ENCODE data around the gene TESK2. TPM values are rescaled to one million over a fixed set of nuclear protein-coding genes. Genes with fewer than 3 reads are reported as not detected.

TESK2 gene
- total RNA-seq, 2 experiments from 2014 or later = 4.6 to 6.0 TPM

DNA sequence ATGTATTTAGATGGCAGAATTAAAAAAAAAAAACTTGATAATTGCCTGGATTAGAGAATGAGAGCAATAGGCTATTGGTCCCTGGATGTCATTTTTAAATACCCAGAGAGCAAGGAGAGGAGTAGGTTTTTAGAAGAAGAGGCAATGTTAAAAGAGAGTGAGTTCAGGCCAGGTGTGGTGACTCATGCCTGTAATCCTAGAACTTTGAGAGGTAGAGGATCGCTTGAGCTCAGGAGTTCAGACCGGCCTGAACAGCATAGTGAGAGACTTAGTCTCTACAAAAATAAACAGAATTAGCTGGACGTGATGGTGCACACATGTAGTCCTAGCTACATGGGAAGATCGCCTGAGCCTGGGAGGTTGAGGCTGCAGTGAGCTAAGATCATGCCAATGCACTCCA, 134.8 kb downstream of the TESK2 start:
- no peak for DNase-seq
- no peak overlapping the region for H3K4me3 Mint-ChIP-seq
- no peaks in the 10 kb centered on the region for H3K36me3 Mint-ChIP-seq
- CTCF ChIA-PET = interaction anchor here (0.9 to 5.9 kb wide), 4 partner anchors 16 to 214 kb away, joined by 3 to 237 read pairs (median 6); partner anchors contain the start of genes MUTYH, TESK2 and TOE1
- no peaks in the 10 kb centered on the region for H3K27me3 Mint-ChIP-seq
- no peak overlapping the region for H3K27ac Mint-ChIP-seq
- intact Hi-C loops (cut with micrococcal nuclease) = no loop called here
- peaks cover 6% of the 10 kb centered on the region for H3K4me1 Mint-ChIP-seq (ENCODE audit: low read depth)
- POLR2A ChIA-PET = interaction anchor here (0.9 kb wide), 1 partner anchor 143 kb away, joined by 3 read pairs; no protein-coding TSS in a partner anchor
- no peaks in the 10 kb centered on the region for H3K9me3 Mint-ChIP-seq

DNA sequence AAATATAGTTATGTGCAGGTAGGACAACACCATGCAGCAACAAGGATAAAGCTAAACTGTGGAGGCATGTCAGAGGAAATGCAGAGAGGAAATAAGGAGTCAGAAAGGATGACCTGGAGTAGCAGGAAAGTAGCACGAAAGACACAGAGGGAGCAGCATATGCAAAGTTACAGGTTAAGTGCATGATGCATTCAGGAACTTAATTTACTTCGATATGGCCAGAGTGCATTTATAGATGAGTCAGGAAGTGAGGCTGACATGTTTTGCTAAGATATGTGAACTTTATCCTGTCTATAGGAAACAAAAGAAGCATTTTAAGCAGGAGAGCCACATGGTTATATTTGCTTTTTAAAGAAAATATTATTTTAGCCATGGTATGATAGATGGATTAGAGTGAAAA, 135.3 kb downstream of the TESK2 start:
- Mint-ChIP-seq H3K4me1 (ENCODE audit: low read depth) (peaks cover 6% of the 10 kb centered on the region), H3K4me3 (no peak overlapping the region), H3K27me3 (no peaks in the 10 kb centered on the region), H3K9me3 (no peaks in the 10 kb centered on the region), H3K27ac (no peak overlapping the region), H3K36me3 (no peaks in the 10 kb centered on the region)
- ChIA-PET CTCF (interaction anchor here (1.2 to 5.9 kb wide), 3 partner anchors 136 to 215 kb away, joined by 7 to 237 read pairs (median 9); partner anchors contain the start of gene TESK2), POLR2A (no interaction called here)
- no peak for DNase-seq
- intact Hi-C loops (cut with micrococcal nuclease) = no loop called here

DNA sequence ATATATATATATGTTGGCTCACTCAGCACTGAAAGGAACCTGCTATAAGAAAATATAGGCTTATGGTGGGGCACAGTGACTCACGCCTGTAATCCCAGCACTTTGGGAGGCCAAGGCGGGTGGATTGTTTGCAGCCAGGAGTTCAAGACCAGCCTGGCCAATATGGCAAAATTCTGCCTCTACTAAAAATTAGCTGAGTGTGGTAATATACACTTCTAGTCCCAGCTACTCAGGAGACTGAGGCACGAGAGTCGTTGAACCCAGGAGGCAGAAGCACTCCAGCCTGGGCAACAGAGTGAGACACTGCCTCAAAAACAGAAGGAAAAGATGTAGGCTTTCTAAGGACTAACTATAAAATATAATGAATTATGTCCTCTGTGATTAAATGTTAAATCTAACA, 136.1 kb downstream of the TESK2 start:
- ChIA-PET CTCF (interaction anchor here (1.2 to 2.2 kb wide), 2 partner anchors 138 to 216 kb away, joined by 7 to 9 read pairs; no protein-coding TSS in a partner anchor), POLR2A (no interaction called here)
- H3K27ac Mint-ChIP-seq = no peak overlapping the region
- DNase-seq = no peak
- H3K9me3 Mint-ChIP-seq = no peaks in the 10 kb centered on the region
- H3K4me1 Mint-ChIP-seq (ENCODE audit: low read depth) = peaks cover under 1% of the 10 kb centered on the region
- no peaks in the 10 kb centered on the region for H3K27me3 Mint-ChIP-seq
- H3K36me3 Mint-ChIP-seq = no peaks in the 10 kb centered on the region
- H3K4me3 Mint-ChIP-seq = no peak overlapping the region
- intact Hi-C loops (cut with micrococcal nuclease) = no loop called here

DNA sequence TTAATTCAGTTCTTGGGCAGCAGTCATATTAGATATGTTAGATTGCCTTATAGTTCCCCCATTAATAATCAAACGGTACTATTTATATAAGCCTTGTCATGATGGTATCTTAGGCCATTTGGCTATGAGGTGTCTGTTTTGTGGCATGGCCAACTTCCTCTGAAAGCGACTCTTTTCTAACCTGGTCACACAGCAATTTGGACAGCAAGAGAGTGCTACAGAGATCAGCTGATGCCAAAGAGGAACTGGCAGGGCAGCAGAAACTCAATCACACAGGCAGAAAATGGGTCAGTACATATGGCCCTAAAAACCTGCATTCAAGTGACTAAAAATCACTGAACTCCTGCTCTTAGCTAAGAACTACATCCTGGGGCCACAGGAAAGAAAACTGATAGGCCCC, 137.3 kb downstream of the TESK2 start:
- DNase-seq = no peak
- CTCF ChIA-PET = interaction anchor here (1.5 kb wide), 1 partner anchor 140 kb away, joined by 5 read pairs; no protein-coding TSS in a partner anchor
- no peaks in the 10 kb centered on the region for H3K27me3 Mint-ChIP-seq
- H3K27ac Mint-ChIP-seq = no peak overlapping the region
- H3K4me3 Mint-ChIP-seq = no peak overlapping the region
- H3K9me3 Mint-ChIP-seq = no peaks in the 10 kb centered on the region
- POLR2A ChIA-PET = interaction anchor here (1.1 kb wide), 1 partner anchor 13 kb away, joined by 3 read pairs; the partner anchor contains the start of gene MUTYH
- intact Hi-C loops (cut with micrococcal nuclease) = no loop called here
- H3K36me3 Mint-ChIP-seq = no peaks in the 10 kb centered on the region
- H3K4me1 Mint-ChIP-seq (ENCODE audit: low read depth) = peaks cover 2% of the 10 kb centered on the region

DNA sequence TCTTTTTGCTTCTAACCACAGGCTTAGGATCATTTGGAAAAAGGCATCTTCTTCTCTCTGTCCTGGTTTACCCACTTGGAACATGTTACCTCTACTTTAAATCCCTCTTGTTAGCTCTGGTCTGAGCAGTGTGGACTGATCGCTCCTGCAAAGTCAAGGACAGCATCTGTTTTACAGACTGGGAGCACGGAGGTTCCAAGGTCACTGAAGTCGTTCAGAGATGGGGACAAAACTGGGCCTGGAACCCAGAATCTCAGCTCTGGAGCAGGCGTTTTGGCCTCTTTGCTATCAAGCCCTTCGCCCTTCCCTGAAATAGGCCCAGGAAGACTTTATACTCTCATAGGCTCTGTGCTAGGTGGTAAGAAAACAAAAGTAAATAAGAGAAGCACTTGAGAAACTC, 139.5 kb downstream of the TESK2 start:
- Mint-ChIP-seq H3K27ac (no peak overlapping the region), H3K4me1 (ENCODE audit: low read depth) (peaks cover 2% of the 10 kb centered on the region), H3K4me3 (no peak overlapping the region), H3K36me3 (no peaks in the 10 kb centered on the region), H3K9me3 (no peaks in the 10 kb centered on the region), H3K27me3 (no peaks in the 10 kb centered on the region)
- POLR2A ChIA-PET = no interaction called here
- intact Hi-C loops (cut with micrococcal nuclease) = no loop called here
- CTCF ChIA-PET = interaction anchor here (0.6 to 1.3 kb wide), 3 partner anchors 51 to 161 kb away, joined by 3 read pairs; no protein-coding TSS in a partner anchor
- DNase-seq = no peak

DNA sequence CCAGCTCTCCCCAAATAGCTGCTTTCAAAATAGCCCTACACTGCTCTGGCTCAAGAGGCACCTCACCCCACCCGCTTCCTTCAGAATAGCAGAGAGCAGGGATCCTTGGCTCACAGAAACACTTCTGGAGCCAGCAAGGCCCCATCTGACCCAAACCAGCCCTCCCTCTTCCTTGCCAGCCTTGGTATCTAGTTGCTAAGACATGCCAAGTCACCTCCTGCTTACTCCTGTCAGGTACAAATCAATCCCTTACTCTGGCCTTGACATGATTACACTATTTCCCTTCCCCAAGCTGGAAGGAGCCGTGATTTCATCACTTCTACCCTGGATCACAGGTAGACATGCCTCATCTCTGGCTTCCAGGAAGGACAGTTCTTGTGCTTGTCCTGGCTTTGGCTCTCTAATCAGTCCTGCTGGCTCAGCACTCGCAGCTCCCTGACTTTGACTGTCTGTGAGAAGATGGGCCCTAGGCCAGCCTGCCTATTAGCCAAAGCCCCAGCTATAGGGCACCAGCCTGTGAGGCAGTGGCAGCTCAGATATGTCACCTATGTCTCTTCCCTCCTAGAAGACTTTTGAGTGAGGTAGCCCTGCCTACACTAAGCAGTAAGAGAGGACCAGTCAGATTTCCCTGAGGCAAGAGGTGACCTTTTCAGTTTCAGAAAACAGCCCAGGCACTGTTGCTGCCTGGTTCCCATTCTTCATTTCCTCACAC, 141.8 kb downstream of the TESK2 start:
- no peak overlapping the region for H3K4me3 Mint-ChIP-seq
- peaks cover 15% of the 10 kb centered on the region for H3K36me3 Mint-ChIP-seq
- H3K27me3 Mint-ChIP-seq = no peaks in the 10 kb centered on the region
- ChIA-PET CTCF (interaction anchor here (2.9 to 3.0 kb wide), 2 partner anchors 10 to 144 kb away, joined by 15 to 22 read pairs; no protein-coding TSS in a partner anchor), POLR2A (interaction anchor here (1.4 to 4.3 kb wide), 3 partner anchors 9 to 173 kb away, joined by 5 to 27 read pairs (median 5); partner anchors contain the start of genes MUTYH, PRDX1 and TOE1)
- intact Hi-C loops (cut with micrococcal nuclease) = no loop called here
- H3K4me1 Mint-ChIP-seq (ENCODE audit: low read depth) = peaks cover 7% of the 10 kb centered on the region
- H3K9me3 Mint-ChIP-seq = no peaks in the 10 kb centered on the region
- H3K27ac Mint-ChIP-seq = no peak overlapping the region
- no peak for DNase-seq

DNA sequence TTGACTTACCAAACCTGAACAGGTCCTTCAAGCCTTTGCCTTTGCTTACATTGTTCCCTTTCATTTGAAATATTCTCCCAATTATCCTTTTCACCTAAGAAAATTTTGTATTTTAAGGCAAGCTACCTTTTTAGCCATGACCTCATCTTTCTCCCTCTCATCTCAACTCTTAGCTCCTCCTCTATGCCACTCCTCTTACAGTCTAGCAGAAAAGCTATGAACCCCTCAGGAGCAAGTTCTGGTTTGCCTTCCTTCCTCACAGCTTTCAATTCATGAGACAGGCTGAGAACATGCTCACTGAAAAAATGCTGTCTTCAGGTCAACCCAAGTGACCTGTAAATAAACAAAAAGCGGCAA, 142.4 kb downstream of the TESK2 start:
- no peaks in the 10 kb centered on the region for H3K9me3 Mint-ChIP-seq
- DNase-seq = no peak
- POLR2A ChIA-PET = interaction anchor here (1.5 to 4.3 kb wide), 2 partner anchors 9 to 141 kb away, joined by 5 to 27 read pairs; partner anchors contain the start of genes MUTYH and TOE1
- H3K27me3 Mint-ChIP-seq = no peaks in the 10 kb centered on the region
- peaks cover 7% of the 10 kb centered on the region for H3K4me1 Mint-ChIP-seq (ENCODE audit: low read depth)
- no peak overlapping the region for H3K4me3 Mint-ChIP-seq
- H3K36me3 Mint-ChIP-seq = peaks cover 17% of the 10 kb centered on the region
- CTCF ChIA-PET = interaction anchor here (2.9 to 3.0 kb wide), 2 partner anchors 11 to 144 kb away, joined by 15 to 22 read pairs; no protein-coding TSS in a partner anchor
- intact Hi-C loops (cut with micrococcal nuclease) = no loop called here
- no peak overlapping the region for H3K27ac Mint-ChIP-seq

DNA sequence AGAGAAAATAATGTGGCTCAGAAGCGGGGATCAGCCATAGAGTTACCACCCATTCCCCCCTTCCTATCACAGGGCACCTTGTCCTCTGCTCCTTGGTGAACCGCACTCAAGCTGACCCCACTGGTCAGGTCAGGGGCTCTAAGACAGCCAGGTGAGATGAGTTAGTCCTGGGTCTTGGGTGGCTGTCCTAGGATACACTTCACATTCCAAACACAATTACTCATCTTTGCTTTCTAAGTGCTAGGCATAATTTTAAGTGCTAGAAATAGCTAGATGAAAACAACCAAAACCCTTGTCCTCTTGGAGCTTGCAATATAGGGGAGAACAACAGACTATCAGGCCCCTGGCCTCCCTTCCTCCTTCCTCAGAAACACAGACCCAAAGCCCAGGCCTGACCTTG, 142.9 kb downstream of the TESK2 start:
- no peak overlapping the region for H3K4me3 Mint-ChIP-seq
- H3K36me3 Mint-ChIP-seq = peaks cover 20% of the 10 kb centered on the region
- intact Hi-C loops (cut with micrococcal nuclease) = no loop called here
- CTCF ChIA-PET = interaction anchor here (0.6 to 3.0 kb wide), 4 partner anchors 10 to 334 kb away, joined by 3 to 22 read pairs (median 9); no protein-coding TSS in a partner anchor
- H3K27ac Mint-ChIP-seq = no peak overlapping the region
- POLR2A ChIA-PET = interaction anchor here (1.3 to 4.3 kb wide), 3 partner anchors 8 to 144 kb away, joined by 5 to 27 read pairs (median 6); partner anchors contain the start of genes MUTYH, TESK2 and TOE1
- no peaks in the 10 kb centered on the region for H3K27me3 Mint-ChIP-seq
- no peak for DNase-seq
- H3K4me1 Mint-ChIP-seq (ENCODE audit: low read depth) = peaks cover 7% of the 10 kb centered on the region
- no peaks in the 10 kb centered on the region for H3K9me3 Mint-ChIP-seq

DNA sequence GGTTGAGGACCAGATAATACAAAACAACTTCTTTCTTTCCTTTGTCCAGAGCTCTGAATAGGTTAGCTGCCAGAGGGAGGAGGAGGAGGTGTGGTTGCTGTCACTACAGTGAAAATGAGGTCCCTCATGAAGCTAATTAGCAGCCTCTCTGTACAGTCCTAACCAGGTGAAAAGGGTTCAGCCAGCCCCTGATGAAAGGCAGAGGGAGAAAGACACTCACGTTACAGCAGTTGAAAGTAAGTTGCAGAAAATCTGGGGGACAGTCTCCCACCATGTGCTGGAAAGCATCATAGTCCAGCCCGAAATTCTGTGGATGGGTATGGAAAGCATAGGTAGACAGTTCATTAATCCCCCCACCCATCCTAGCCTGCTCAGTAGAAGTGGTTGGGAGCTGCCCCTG, 144.5 kb downstream of the TESK2 start:
- Mint-ChIP-seq H3K27me3 (no peaks in the 10 kb centered on the region), H3K27ac (no peak overlapping the region), H3K9me3 (no peaks in the 10 kb centered on the region), H3K4me1 (ENCODE audit: low read depth) (peaks cover 23% of the 10 kb centered on the region), H3K36me3 (peaks cover 33% of the 10 kb centered on the region), H3K4me3 (no peak overlapping the region)
- POLR2A ChIA-PET = interaction anchor here (1.0 to 1.8 kb wide), 2 partner anchors 18 to 155 kb away, joined by 3 to 4 read pairs; no protein-coding TSS in a partner anchor
- CTCF ChIA-PET = interaction anchor here (1.5 to 2.9 kb wide), 2 partner anchors 143 to 146 kb away, joined by 3 to 22 read pairs; no protein-coding TSS in a partner anchor
- no peak for DNase-seq
- intact Hi-C loops (cut with micrococcal nuclease) = no loop called here

DNA sequence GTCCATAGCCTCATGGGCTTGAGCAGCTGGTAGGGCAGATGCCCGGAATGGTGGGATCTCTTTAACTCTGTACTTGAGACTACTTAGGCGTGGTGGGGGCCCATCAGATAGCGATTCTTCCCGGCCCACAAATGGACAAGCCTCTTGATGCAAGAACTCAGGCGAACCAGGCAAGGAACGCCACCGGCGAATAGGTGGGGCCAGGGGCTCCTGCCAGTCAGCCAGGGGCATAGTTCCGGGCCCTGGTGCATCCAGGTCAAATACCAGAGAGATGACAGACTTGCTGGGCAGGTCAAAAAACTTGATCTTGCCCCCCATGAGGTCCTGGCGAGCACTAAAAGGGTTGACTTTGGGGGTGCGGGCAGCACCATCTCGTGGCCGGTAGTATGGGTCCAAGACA, 145.9 kb downstream of the TESK2 start:
- H3K36me3 Mint-ChIP-seq = peaks cover 42% of the 10 kb centered on the region
- no peak for DNase-seq
- H3K9me3 Mint-ChIP-seq = no peaks in the 10 kb centered on the region
- no peak overlapping the region for H3K27ac Mint-ChIP-seq
- POLR2A ChIA-PET = no interaction called here
- peaks cover 29% of the 10 kb centered on the region for H3K4me1 Mint-ChIP-seq (ENCODE audit: low read depth)
- intact Hi-C loops (cut with micrococcal nuclease) = no loop called here
- CTCF ChIA-PET = no interaction called here
- no peak overlapping the region for H3K4me3 Mint-ChIP-seq
- H3K27me3 Mint-ChIP-seq = no peaks in the 10 kb centered on the region

DNA sequence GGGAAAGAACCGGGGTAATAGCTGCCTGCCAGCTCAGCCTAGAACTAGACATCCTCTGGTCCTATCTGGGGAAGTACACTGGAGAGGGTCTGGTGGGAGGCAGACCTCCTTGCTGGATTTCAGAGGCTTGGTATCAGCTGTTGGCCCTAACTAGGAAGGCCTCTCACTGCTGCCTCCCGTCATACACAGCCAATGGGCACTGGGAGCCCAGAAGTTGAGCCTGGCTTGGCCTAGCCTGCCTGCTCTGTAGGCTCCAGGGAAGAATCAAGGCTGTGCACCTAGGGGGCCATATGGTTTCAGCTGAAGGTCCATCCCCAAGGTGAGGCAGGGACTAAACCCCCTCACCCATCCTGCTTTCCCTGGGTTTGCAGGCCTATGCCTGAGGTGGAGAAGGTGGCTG, 146.5 kb downstream of the TESK2 start:
- H3K4me1 Mint-ChIP-seq (ENCODE audit: low read depth) = peaks cover 29% of the 10 kb centered on the region
- CTCF ChIA-PET = interaction anchor here (0.6 to 2.6 kb wide), 3 partner anchors 16 to 175 kb away, joined by 3 to 11 read pairs (median 7); no protein-coding TSS in a partner anchor

More for the DNA sequence above, 146.5 kb downstream of the TESK2 start:
- H3K9me3 Mint-ChIP-seq = no peaks in the 10 kb centered on the region
- no peak overlapping the region for H3K27ac Mint-ChIP-seq
- H3K4me3 Mint-ChIP-seq = no peak overlapping the region
- peaks cover 42% of the 10 kb centered on the region for H3K36me3 Mint-ChIP-seq
- DNase-seq = no peak
- no peaks in the 10 kb centered on the region for H3K27me3 Mint-ChIP-seq
- POLR2A ChIA-PET = interaction anchor here (0.9 to 1.0 kb wide), 2 partner anchors 18 to 334 kb away, joined by 3 to 5 read pairs; partner anchors contain the start of genes HECTD3 and HPDL
- intact Hi-C loops (cut with micrococcal nuclease) = no loop called here
